HEK293T (cell line): ENCODE data around the gene ARHGAP32.

Experiments used
- ELF4 ChIP-seq: fragments of 450-650 bp; IDR thresholded peaks from 2 replicates; pipeline ENCODE4 v1.6.1; 2017; ENCODE audit warnings: antibody characterized with exemption
- NFRKB ChIP-seq: fragments of 450-650 bp; IDR thresholded peaks from 2 replicates; pipeline ENCODE4 v1.6.1; 2016; ENCODE audit warnings: mild to moderate bottlenecking, moderate library complexity
- SP1 ChIP-seq: fragments of 450-650 bp; IDR thresholded peaks from 2 replicates; pipeline ENCODE4 v1.6.1; 2017

DNA sequence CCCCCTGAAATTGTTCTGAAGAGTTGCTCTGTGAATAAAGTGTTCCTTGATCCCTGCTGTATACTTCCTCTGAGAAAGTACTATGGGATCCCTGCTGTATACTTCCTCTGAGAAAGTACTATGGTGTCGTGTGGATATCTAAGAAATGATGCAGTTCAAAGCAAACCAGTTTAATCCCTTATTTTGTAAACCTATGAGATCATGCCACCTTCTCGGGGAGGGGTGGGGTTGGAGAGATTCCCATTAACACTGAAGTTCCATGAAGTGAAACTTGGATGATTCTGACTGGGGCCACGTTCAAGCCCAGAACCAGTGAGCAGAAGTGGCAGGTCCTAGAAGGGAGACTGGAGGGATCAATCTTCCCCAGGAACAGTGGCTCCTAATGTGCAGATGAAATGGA is 236.5 kb downstream of the ARHGAP32 start:
- TF ChIP-seq SP1 (no peak), ELF4 (no peak), NFRKB (no peak)
